Loucy (cell line): ENCODE measurements around the gene SIK3.

Experiments
- H2AFZ ChIP-seq: fragments of 200-600 bp; sonication (generic); 2 replicates; pipeline ENCODE4 v1.6.0; 2016; ENCODE audit warnings: antibody characterized with exemption, mild to moderate bottlenecking, low read length, moderate library complexity
- H3F3A ChIP-seq: fragments of 200-600 bp; 2 replicates; pipeline ENCODE4 v1.6.0; 2016; ENCODE audit warnings: antibody characterized with exemption, low read depth, mild to moderate bottlenecking
- H3K27me3 ChIP-seq: fragments of 200-600 bp; sonication (generic); 2 replicates; pipeline ENCODE4 v1.6.1; 2014; ENCODE audit warnings: low read length, mild to moderate bottlenecking; ENCODE audit not compliant: insufficient read depth, poor library complexity, severe bottlenecking
- H3K36me3 ChIP-seq: fragments of 200-600 bp; sonication (generic); 2 replicates; pipeline ENCODE4 v1.6.1; 2016; ENCODE audit warnings: low read length; ENCODE audit not compliant: insufficient read depth
- H3K4me1 ChIP-seq: fragments of 200-600 bp; sonication (generic); 2 replicates; pipeline ENCODE4 v1.5.1; 2014; ENCODE audit warnings: low read length, mild to moderate bottlenecking; ENCODE audit not compliant: insufficient read depth, poor library complexity, severe bottlenecking
- H3K4me2 ChIP-seq: fragments of 200-600 bp; sonication (generic); 2 replicates; pipeline ENCODE4 v1.6.0; 2014; ENCODE audit warnings: antibody characterized with exemption, low read length, low read depth, mild to moderate bottlenecking; ENCODE audit not compliant: poor library complexity, severe bottlenecking
- H3K4me3 ChIP-seq: fragments of 200-600 bp; sonication (generic); 2 replicates; pipeline ENCODE4 v1.5.1; 2014; ENCODE audit warnings: low read length, mild to moderate bottlenecking, mixed read lengths; ENCODE audit not compliant: poor library complexity, severe bottlenecking
- H3K79me2 ChIP-seq: fragments of 200-600 bp; sonication (generic); 2 replicates; pipeline ENCODE4 v1.6.1; 2014; ENCODE audit warnings: low read length; ENCODE audit not compliant: insufficient read depth
- H3K9ac ChIP-seq: fragments of 200-600 bp; sonication (generic); 2 replicates; pipeline ENCODE4 v1.6.0; 2014; ENCODE audit warnings: mild to moderate bottlenecking, low read depth, low read length, moderate library complexity; ENCODE audit not compliant: poor library complexity, severe bottlenecking
- H3K9me2 ChIP-seq: fragments of 200-600 bp; sonication (generic); replicated peaks from 2 replicates; pipeline ENCODE4 v1.6.1; 2016; ENCODE audit warnings: low read depth, low read length, mixed read lengths
- H3K9me3 ChIP-seq: fragments of 200-600 bp; sonication (generic); 2 replicates; pipeline ENCODE4 v1.6.1; 2014; ENCODE audit warnings: mild to moderate bottlenecking, antibody characterized with exemption, low read length, low read depth; ENCODE audit not compliant: insufficient read depth
- H4K20me1 ChIP-seq: fragments of 200-600 bp; sonication (generic); 2 replicates; pipeline ENCODE4 v1.6.0; 2014; ENCODE audit warnings: antibody characterized with exemption, low read length, mild to moderate bottlenecking; ENCODE audit not compliant: insufficient read depth, poor library complexity, severe bottlenecking
- EZH2phosphoT487 ChIP-seq: fragments of 200-600 bp; IDR thresholded peaks from 2 replicates; pipeline ENCODE4 v1.6.1; 2018; ENCODE audit warnings: antibody characterized with exemption, mild to moderate bottlenecking, moderate library complexity, borderline replicate concordance
- TF ChIP-seq, protein P1 (sequence below): fragments of 200-600 bp; sonication (generic); conservative IDR thresholded peaks from 2 replicates; pipeline ENCODE4 v1.5.1; 2014; ENCODE audit warnings: mild to moderate bottlenecking, antibody characterized with exemption, low read length

Gene SIK3

DNA sequence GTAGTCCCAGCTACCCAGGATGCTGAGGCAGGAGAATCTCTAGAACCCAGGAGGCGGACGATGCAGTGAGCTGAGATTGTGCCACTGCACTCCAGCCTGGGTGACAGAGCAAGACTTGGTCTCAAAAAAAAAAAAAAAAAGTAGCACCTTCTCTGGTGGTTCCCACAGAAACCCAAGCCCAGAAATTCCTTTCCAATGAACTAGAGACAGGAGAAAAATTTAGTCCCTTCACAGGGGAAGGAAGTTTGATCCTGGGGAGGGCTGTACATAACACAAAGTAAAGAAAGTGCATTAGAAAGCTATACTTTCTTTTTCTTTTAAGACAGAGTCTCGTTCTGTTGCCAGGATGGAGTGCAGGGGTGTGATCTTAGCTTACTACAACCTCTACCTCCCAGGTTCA is 235.3 kb downstream of the SIK3 start:
- Histone ChIP-seq H3K9me2 (no peaks in the 10 kb centered on the region), H2AFZ (no peak overlapping the region), H3K4me3 (no peak overlapping the region), H3K4me1 (peaks cover 18% of the 10 kb centered on the region), H3K9me3 (no peaks in the 10 kb centered on the region), H3K9ac (no peak overlapping the region), H3K36me3 (peaks cover 68% of the 10 kb centered on the region), H3K4me2 (no peak overlapping the region), H3K79me2 (no peaks in the 10 kb centered on the region), H3K27me3 (no peaks in the 10 kb centered on the region), H4K20me1 (no peaks in the 10 kb centered on the region), H3F3A (no peaks in the 10 kb centered on the region)
- TF ChIP-seq, protein P1, sequence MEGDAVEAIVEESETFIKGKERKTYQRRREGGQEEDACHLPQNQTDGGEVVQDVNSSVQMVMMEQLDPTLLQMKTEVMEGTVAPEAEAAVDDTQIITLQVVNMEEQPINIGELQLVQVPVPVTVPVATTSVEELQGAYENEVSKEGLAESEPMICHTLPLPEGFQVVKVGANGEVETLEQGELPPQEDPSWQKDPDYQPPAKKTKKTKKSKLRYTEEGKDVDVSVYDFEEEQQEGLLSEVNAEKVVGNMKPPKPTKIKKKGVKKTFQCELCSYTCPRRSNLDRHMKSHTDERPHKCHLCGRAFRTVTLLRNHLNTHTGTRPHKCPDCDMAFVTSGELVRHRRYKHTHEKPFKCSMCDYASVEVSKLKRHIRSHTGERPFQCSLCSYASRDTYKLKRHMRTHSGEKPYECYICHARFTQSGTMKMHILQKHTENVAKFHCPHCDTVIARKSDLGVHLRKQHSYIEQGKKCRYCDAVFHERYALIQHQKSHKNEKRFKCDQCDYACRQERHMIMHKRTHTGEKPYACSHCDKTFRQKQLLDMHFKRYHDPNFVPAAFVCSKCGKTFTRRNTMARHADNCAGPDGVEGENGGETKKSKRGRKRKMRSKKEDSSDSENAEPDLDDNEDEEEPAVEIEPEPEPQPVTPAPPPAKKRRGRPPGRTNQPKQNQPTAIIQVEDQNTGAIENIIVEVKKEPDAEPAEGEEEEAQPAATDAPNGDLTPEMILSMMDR: no peak
- no peak for TF ChIP-seq EZH2phosphoT487

DNA sequence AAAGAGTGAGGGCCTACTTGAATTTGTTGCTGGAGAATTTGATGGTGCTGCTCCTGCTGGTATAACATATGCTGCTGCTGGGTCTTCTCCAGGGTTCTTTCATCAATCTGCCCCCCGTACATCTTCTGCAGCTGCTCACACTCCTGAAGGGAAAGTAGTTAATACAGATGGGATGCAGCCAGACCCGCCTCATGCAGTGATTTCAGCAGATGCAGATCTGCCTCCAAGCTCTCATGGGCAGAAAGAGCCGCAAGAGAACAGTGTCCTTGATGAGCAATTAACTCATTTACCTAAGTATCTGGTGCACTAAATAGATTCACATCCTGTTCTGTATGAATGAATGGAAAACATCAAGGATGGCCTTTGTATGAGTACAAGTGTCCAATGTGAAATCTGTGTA is 236.0 kb downstream of the SIK3 start:
- Histone ChIP-seq H3K36me3 (peaks cover 68% of the 10 kb centered on the region), H4K20me1 (no peaks in the 10 kb centered on the region), H3K9ac (no peak overlapping the region), H3K4me1 (peaks cover 18% of the 10 kb centered on the region), H3F3A (no peaks in the 10 kb centered on the region), H3K4me3 (no peak overlapping the region), H2AFZ (no peak overlapping the region), H3K79me2 (no peaks in the 10 kb centered on the region), H3K9me3 (no peaks in the 10 kb centered on the region), H3K27me3 (no peaks in the 10 kb centered on the region), H3K9me2 (no peaks in the 10 kb centered on the region), H3K4me2 (no peak overlapping the region)
- TF ChIP-seq EZH2phosphoT487: no peak
- TF ChIP-seq, protein P1: no peak

DNA sequence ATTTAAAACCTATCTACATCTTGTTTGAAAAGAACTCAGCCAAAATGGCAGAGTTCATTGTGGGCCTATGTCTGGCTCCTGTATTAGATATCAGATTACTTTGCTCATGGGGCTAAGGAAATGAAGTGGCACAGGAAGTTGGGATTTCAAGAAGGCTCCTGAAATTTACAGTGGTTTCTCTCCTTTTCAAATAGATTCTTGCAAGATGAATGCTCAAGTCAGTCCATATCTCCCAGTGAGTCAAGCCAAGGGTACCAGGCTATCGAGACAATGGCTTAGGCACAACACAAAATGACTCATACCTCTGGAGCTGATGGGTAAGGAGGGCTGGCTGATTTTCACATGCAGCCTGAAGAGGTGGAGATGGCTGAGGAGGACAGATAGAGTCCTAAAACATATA is 236.7 kb downstream of the SIK3 start:
- Histone ChIP-seq H3K36me3 (peaks cover 63% of the 10 kb centered on the region; the same call in 1 of the 2 replicates), H3K4me3 (no peak overlapping the region), H3K4me1 (peaks cover 20% of the 10 kb centered on the region), H3K9me2 (no peaks in the 10 kb centered on the region), H4K20me1 (no peaks in the 10 kb centered on the region), H3K9ac (no peak overlapping the region), H3K27me3 (no peaks in the 10 kb centered on the region), H2AFZ (no peak overlapping the region), H3K79me2 (no peaks in the 10 kb centered on the region), H3F3A (no peaks in the 10 kb centered on the region), H3K9me3 (no peaks in the 10 kb centered on the region), H3K4me2 (peak overlapping the region; percentile 3)
- no peak for TF ChIP-seq EZH2phosphoT487
- TF ChIP-seq, protein P1: no peak
